Smooth muscle cell (in vitro differentiated cells): ENCODE results near the gene SP2. TPM values are rescaled to one million over a fixed set of nuclear protein-coding genes. Genes with fewer than 3 reads are reported as not detected.

ENCODE experiments used
- DNase-seq: peaks from one replicate; lab custom pipeline; 2025; ENCODE audit not compliant: unreplicated experiment; lab: John Stamatoyannopoulos, UW
- H2AFZ ChIP-seq: fragments of 200-600 bp; sonication (generic); 2 replicates; pipeline ENCODE4 v1.6.0; 2016; ENCODE audit warnings: antibody characterized with exemption, low read depth, mild to moderate bottlenecking
- H3F3A ChIP-seq: fragments of 200-600 bp; sonication (generic); 2 replicates; pipeline ENCODE4 v1.6.0; 2017; ENCODE audit warnings: antibody characterized with exemption, low read depth
- H3K27ac ChIP-seq: fragments of 200-600 bp; sonication (generic); 2 replicates; pipeline ENCODE4 v1.5.1; 2016; ENCODE audit warnings: low read depth, mild to moderate bottlenecking
- H3K27me3 ChIP-seq: fragments of 200-600 bp; sonication (generic); 2 replicates; pipeline ENCODE4 v1.6.1; 2016; ENCODE audit warnings: low read depth, mild to moderate bottlenecking
- H3K36me3 ChIP-seq: fragments of 200-600 bp; sonication (generic); 2 replicates; pipeline ENCODE4 v1.5.1; 2016; ENCODE audit warnings: low read depth
- H3K4me1 ChIP-seq: fragments of 200-600 bp; sonication (generic); 2 replicates; pipeline ENCODE4 v1.5.1; 2016; ENCODE audit warnings: low read depth
- H3K4me2 ChIP-seq: fragments of 200-600 bp; sonication (generic); 2 replicates; pipeline ENCODE4 v1.6.0; 2016; ENCODE audit warnings: mild to moderate bottlenecking
- H3K4me3 ChIP-seq: fragments of 200-600 bp; sonication (generic); 2 replicates; pipeline ENCODE4 v1.5.1; 2016; ENCODE audit warnings: mild to moderate bottlenecking
- H3K79me2 ChIP-seq: fragments of 200-600 bp; sonication (generic); 2 replicates; pipeline ENCODE4 v1.6.0; 2016; ENCODE audit warnings: low read depth, mild to moderate bottlenecking
- H3K9ac ChIP-seq: fragments of 200-600 bp; sonication (generic); 2 replicates; pipeline ENCODE4 v1.6.0; 2016; ENCODE audit warnings: low read depth
- H3K9me3 ChIP-seq: fragments of 200-600 bp; sonication (generic); replicated peaks from 2 replicates; pipeline ENCODE4 v1.5.1; 2016; ENCODE audit warnings: low read depth
- H4K20me1 ChIP-seq: fragments of 200-600 bp; sonication (generic); 2 replicates; pipeline ENCODE4 v1.6.0; 2016; ENCODE audit warnings: low read depth
- WGBS: methylation state at CpG from one replicate; pipeline ENCODE4 v1.1.7; 2016; ENCODE audit warnings: low lambda C conversion rate; 5-methylcytosine and 5-hydroxymethylcytosine counted together
- polyA plus RNA-seq: library from polyadenylated mRNA; unstranded; fragments of >200 nt; fragmentation: Nextera tagmentation; extraction: Ambion mirVana; gene quantifications from 2 replicates; pipeline ENCODE4 v1.2.1, GENCODE V29; 2016
- total RNA-seq: library from RNA; depleted of rRNA; stranded (reverse); fragments of >200 nt; gene quantifications from 2 replicates; pipeline ENCODE4 v1.2.3, GENCODE V29; 2014
- TF ChIP-seq, protein P1 (sequence below): fragments of 200-600 bp; sonication (generic); IDR thresholded peaks from 2 replicates; pipeline ENCODE4 v1.5.1; 2017; ENCODE audit warnings: borderline replicate concordance, mild to moderate bottlenecking, antibody characterized with exemption; ENCODE audit not compliant: insufficient read depth, poor library complexity, severe bottlenecking

Gene SP2
- total and polyA plus RNA-seq, 2 experiments from 2014 or later: 2.4 to 9.0 TPM

DNA sequence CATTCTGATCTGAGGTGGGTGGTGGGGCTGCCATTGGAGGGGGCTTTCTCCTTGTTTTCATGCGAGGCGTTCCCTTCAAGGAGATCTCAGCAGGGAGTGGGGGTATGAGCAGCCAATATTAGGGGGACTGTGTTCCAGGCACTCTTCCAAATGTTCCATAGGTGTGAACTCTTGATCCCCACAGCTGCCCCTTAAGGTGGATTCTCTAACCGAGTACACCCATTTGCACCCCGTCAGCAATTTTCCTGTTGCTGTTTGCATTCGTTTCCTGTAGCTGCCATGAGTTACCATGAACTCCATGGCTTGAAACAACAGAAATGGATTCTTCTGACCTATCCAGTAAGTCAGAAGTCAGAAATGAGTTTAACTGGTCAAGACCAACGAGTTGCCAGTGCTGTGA is 65.4 kb downstream of the SP2 start:
- no peak for DNase-seq
- H3K4me3 ChIP-seq: no peak overlapping the region
- whole genome bisulfite sequencing: 92% methylated on average over 6 of the region's 6 CpGs
- no peaks in the 10 kb centered on the region for H3K27me3 ChIP-seq
- TF ChIP-seq, protein P1, sequence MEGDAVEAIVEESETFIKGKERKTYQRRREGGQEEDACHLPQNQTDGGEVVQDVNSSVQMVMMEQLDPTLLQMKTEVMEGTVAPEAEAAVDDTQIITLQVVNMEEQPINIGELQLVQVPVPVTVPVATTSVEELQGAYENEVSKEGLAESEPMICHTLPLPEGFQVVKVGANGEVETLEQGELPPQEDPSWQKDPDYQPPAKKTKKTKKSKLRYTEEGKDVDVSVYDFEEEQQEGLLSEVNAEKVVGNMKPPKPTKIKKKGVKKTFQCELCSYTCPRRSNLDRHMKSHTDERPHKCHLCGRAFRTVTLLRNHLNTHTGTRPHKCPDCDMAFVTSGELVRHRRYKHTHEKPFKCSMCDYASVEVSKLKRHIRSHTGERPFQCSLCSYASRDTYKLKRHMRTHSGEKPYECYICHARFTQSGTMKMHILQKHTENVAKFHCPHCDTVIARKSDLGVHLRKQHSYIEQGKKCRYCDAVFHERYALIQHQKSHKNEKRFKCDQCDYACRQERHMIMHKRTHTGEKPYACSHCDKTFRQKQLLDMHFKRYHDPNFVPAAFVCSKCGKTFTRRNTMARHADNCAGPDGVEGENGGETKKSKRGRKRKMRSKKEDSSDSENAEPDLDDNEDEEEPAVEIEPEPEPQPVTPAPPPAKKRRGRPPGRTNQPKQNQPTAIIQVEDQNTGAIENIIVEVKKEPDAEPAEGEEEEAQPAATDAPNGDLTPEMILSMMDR: no peak
- H3K4me1 ChIP-seq: peaks cover 12% of the 10 kb centered on the region
- H3F3A ChIP-seq: no peaks in the 10 kb centered on the region
- no peaks in the 10 kb centered on the region for H3K36me3 ChIP-seq
- H3K79me2 ChIP-seq: no peaks in the 10 kb centered on the region
- no peak overlapping the region for H3K4me2 ChIP-seq
- H3K9me3 ChIP-seq: no peaks in the 10 kb centered on the region
- no peak overlapping the region for H3K9ac ChIP-seq
- no peaks in the 10 kb centered on the region for H4K20me1 ChIP-seq
- H3K27ac ChIP-seq: no peak overlapping the region
- H2AFZ ChIP-seq: no peak overlapping the region

DNA sequence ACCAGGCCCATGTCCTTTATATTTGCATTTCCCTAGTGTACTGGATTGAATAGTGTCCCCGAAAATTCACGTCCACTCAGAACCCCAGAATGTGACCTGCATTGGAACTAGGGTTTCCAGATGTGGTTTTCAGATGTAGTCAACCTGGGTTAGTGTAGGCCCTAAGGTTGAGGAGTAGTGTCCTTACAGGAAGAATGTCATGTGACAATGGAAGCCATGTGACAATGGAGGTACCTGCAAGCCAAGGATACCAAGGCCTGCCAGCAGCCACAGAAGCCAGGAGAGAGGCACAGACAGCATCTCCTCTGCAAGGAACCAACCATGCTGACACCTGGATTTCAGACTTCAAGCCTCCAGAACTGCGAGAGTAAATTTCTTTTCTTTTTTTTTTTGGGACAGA is 66.9 kb downstream of the SP2 start:
- H3K27ac ChIP-seq: no peak overlapping the region
- WGBS: 85% methylated on average over 3 of the region's 3 CpGs
- H3K36me3 ChIP-seq: no peaks in the 10 kb centered on the region
- DNase-seq: no peak
- TF ChIP-seq, protein P1: no peak
- H3K4me1 ChIP-seq: no peaks in the 10 kb centered on the region
- no peak overlapping the region for H3K4me2 ChIP-seq
- H3K9ac ChIP-seq: no peak overlapping the region
- H3K4me3 ChIP-seq: no peak overlapping the region
- H3K27me3 ChIP-seq: no peaks in the 10 kb centered on the region
- peaks cover 3% of the 10 kb centered on the region for H3F3A ChIP-seq
- no peaks in the 10 kb centered on the region for H4K20me1 ChIP-seq
- no peaks in the 10 kb centered on the region for H3K79me2 ChIP-seq
- no peak overlapping the region for H2AFZ ChIP-seq
- H3K9me3 ChIP-seq: no peaks in the 10 kb centered on the region

DNA sequence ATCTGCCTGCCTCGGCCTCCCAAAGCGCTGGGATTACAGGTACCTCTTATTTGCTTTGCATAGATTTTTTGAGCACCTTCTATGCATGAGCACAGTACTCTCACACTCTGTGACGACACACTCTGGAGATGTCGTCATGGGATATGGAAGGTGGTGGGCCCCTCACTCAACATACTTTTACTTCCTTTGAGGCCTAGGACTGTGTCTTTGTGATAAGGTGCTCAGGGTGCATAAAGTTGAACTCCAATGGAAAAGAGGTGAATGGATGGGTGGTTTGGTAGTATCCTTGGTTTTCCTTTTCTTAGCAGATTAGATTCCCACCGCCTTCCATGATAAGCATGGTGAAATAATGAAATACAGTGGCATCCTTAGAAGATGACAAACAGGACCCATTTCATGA is 68.8 kb downstream of the SP2 start:
- Histone ChIP-seq H2AFZ (no peak overlapping the region), H3K4me2 (no peak overlapping the region), H4K20me1 (no peaks in the 10 kb centered on the region), H3K27ac (no peak overlapping the region), H3K4me3 (no peak overlapping the region), H3K36me3 (no peaks in the 10 kb centered on the region), H3F3A (peaks cover 3% of the 10 kb centered on the region), H3K9ac (no peak overlapping the region), H3K9me3 (no peaks in the 10 kb centered on the region), H3K27me3 (no peaks in the 10 kb centered on the region), H3K79me2 (no peaks in the 10 kb centered on the region), H3K4me1 (no peaks in the 10 kb centered on the region)
- WGBS: 96% methylated on average over 5 of the region's 5 CpGs
- TF ChIP-seq, protein P1: no peak
- DNase-seq: no peak

DNA sequence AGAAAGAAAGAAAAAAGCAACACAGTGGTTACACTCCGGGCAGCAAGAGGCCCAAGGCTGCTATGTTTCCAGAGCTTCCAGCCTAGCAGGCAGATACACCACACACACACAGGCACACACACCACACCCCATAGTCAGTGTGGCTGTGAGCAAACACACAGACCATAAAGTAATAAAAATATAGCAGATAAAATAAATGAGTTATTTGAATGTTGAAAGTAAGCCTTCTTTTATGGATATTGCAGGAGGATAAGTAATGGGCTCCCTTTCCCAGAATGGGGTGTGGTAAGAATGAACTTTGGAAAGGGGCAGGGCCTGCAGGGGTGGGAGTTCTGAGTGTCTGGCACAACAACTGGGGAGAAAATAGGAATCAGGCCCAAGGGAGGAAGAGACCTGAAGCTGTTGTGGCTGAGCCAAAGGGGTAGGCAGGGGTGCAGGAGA is 70.1 kb downstream of the SP2 start:
- H3K27me3 ChIP-seq: no peaks in the 10 kb centered on the region
- no peak overlapping the region for H3K4me3 ChIP-seq
- no peaks in the 10 kb centered on the region for H3K36me3 ChIP-seq
- DNase-seq: no peak
- no peaks in the 10 kb centered on the region for H3K79me2 ChIP-seq
- H3K4me2 ChIP-seq: no peak overlapping the region
- H3K9ac ChIP-seq: no peak overlapping the region
- no peak overlapping the region for H2AFZ ChIP-seq
- peaks cover 3% of the 10 kb centered on the region for H3F3A ChIP-seq
- 54% methylated on average over 1 of the region's 1 CpG for WGBS
- no peak overlapping the region for H3K27ac ChIP-seq
- no peaks in the 10 kb centered on the region for H3K9me3 ChIP-seq
- TF ChIP-seq, protein P1: no peak
- H3K4me1 ChIP-seq: peaks cover under 1% of the 10 kb centered on the region
- no peaks in the 10 kb centered on the region for H4K20me1 ChIP-seq
